SH-SY5Y (cell line): Measurements from ENCODE around the gene ADGRL1.

Source experiments
- GATA2 ChIP-seq: IDR thresholded peaks from 2 replicates; pipeline ENCODE4 v1.6.1; 2011; ENCODE audit warnings: mild to moderate bottlenecking, low read depth, low read length
- GATA3 ChIP-seq: IDR thresholded peaks from 2 replicates; pipeline ENCODE4 v1.6.1; 2011; ENCODE audit warnings: low read depth, mild to moderate bottlenecking, low read length, moderate library complexity

- TF ChIP-seq GATA2 (no peak), GATA3 (no peak)
These were observed 93.7 kb downstream of the ADGRL1 start for GRCh38 chr19:14112051-14112808.
